CD8-positive, alpha-beta memory T cell (primary cell): ENCODE results near the gene MRS2. TPM values are rescaled to one million over a fixed set of nuclear protein-coding genes. Genes with fewer than 3 reads are reported as not detected.
A peak's percentile ranks its signal among the peaks of the same experiment; 100 is the strongest.

Experiments used
- CTCF ChIA-PET: fragments of 350-600 bp; sonication (Branson Sonifier 250); formaldehyde crosslinking; loops from one replicate; lab custom pipeline; 2021; ENCODE audit warnings: antibody characterized with exemption; lab: Charles Lee
- POLR2A ChIA-PET: fragments of 350-600 bp; sonication (Branson Sonifier 250); formaldehyde crosslinking; loops from one replicate; lab custom pipeline; 2021; ENCODE audit warnings: antibody characterized with exemption; lab: Charles Lee
- DNase-seq, 5 donors: peaks; one replicate each; pipeline versions ENCODE4 v3.0.0 to v3.0.0-alpha.2; 2020 to 2022; ENCODE audit warnings: mixed read lengths in 1 of 5
- H3K27ac ChIP-seq: one replicate; pipeline ENCODE4 v1.7.0; 2013; ENCODE audit warnings: low read depth, mild to moderate bottlenecking, low read length, moderate library complexity
- H3K27me3 ChIP-seq: 2 replicates; pipeline ENCODE4 v1.7.0; 2013; ENCODE audit warnings: low read length, mild to moderate bottlenecking; ENCODE audit not compliant: insufficient read depth, poor library complexity, severe bottlenecking
- H3K36me3 ChIP-seq: 2 replicates; pipeline ENCODE4 v1.7.0; 2013; ENCODE audit warnings: mild to moderate bottlenecking, low read length, moderate library complexity; ENCODE audit not compliant: insufficient read depth
- H3K4me1 ChIP-seq: 2 replicates; pipeline ENCODE4 v1.7.0; 2013; ENCODE audit warnings: mild to moderate bottlenecking, low read length, moderate library complexity; ENCODE audit not compliant: insufficient read depth
- H3K4me3 ChIP-seq: 2 replicates; pipeline ENCODE4 v1.7.0; 2013; ENCODE audit warnings: mild to moderate bottlenecking, low read length
- H3K9me3 ChIP-seq: 2 replicates; pipeline ENCODE4 v1.7.0; 2013; ENCODE audit warnings: mild to moderate bottlenecking, low read length
- H3K27ac Mint-ChIP-seq, 8 donors: one replicate each; pipeline ENCODE4 v1.8.0; 2020 to 2021; ENCODE audit warnings: mixed read lengths in 8 of 8, mild to moderate bottlenecking in 6 of 8, inconsistent platforms in 3 of 8, moderate library complexity in 3 of 8
- H3K27me3 Mint-ChIP-seq, 2 donors: one replicate each; pipeline ENCODE4 v1.8.0; 2020 to 2021; ENCODE audit warnings: mixed read lengths in 2 of 2, mild to moderate bottlenecking in 1 of 2, moderate library complexity in 1 of 2
- H3K36me3 Mint-ChIP-seq, 3 donors: one replicate each; pipeline ENCODE4 v1.8.0; 2020 to 2021; ENCODE audit warnings: mixed read lengths in 3 of 3, inconsistent platforms in 1 of 3, mild to moderate bottlenecking in 1 of 3
- H3K4me1 Mint-ChIP-seq, 3 donors: one replicate each; pipeline ENCODE4 v1.8.0; 2020 to 2021; ENCODE audit warnings: mixed read lengths in 3 of 3, inconsistent platforms in 1 of 3, mild to moderate bottlenecking in 1 of 3
- H3K4me3 Mint-ChIP-seq, 7 donors: one replicate each; pipeline ENCODE4 v1.8.0; 2020 to 2021; ENCODE audit warnings: mixed read lengths in 7 of 7, mild to moderate bottlenecking in 6 of 7, moderate library complexity in 4 of 7, inconsistent platforms in 2 of 7
- H3K9me3 Mint-ChIP-seq, 5 donors: one replicate each; pipeline ENCODE4 v1.8.0; 2020 to 2022; ENCODE audit warnings: mixed read lengths in 5 of 5, mild to moderate bottlenecking in 3 of 5, moderate library complexity in 2 of 5, inconsistent platforms in 1 of 5
- polyA plus RNA-seq: library from polyadenylated mRNA; unstranded; fragments of 300-500 nt; fragmentation: Illumina TruSeq; gene quantifications from one replicate; pipeline ENCODE4 v1.2.3, GENCODE V29; 2021
- total RNA-seq, 2 experiments: library from RNA; stranded (reverse); gene quantifications; one replicate each; pipeline ENCODE4 v1.2.3, GENCODE V29; 2021

Gene MRS2
- total RNA-seq (10 to 100 TPM; 30.1 to 31.5 TPM), polyA plus RNA-seq (17.4 TPM)

GRCh38 chr6:24402697-24403500, at the start of gene MRS2:
Gene MRS2, plus strand, starts transcription at chr6:24402936. Its CDS starts 111 bp downstream, at chr6:24403047.
- H3K27ac Mint-ChIP-seq = peak within 1 kb of the TSS; percentile 9 to 89 (median 84)
- peak within 1 kb of the TSS; percentile 73 for H3K4me3 ChIP-seq
- H3K9me3 Mint-ChIP-seq = no peaks in the 10 kb centered on the region
- no peaks in the 10 kb centered on the region for H3K27me3 ChIP-seq
- ChIA-PET CTCF (no interaction called here), POLR2A (no interaction called here)
- peaks cover 19% of the 10 kb centered on the region for H3K4me1 ChIP-seq
- no peaks in the 10 kb centered on the region for H3K9me3 ChIP-seq
- peak within 1 kb of the TSS; percentile 71 for H3K27ac ChIP-seq
- peaks cover 6% of the 10 kb centered on the region for H3K36me3 ChIP-seq
- H3K27me3 Mint-ChIP-seq = peaks cover 15 to 25% of the 10 kb centered on the region in 2 donors
- H3K4me3 Mint-ChIP-seq = peak within 1 kb of the TSS; percentile 87 to 97 (median 93)
- H3K36me3 Mint-ChIP-seq = peaks cover 1 to 26% (median 3%) of the 10 kb centered on the region in 3 donors
- DNase-seq = peak; percentile 59 to 84 (median 64)
- H3K4me1 Mint-ChIP-seq = peaks cover 22 to 42% (median 30%) of the 10 kb centered on the region in 3 donors

- Mint-ChIP-seq H3K27me3 (peaks cover 2 to 19% of the 10 kb centered on the region in 2 donors), H3K27ac (no peak overlapping the region)
These were observed 48.9 kb upstream of the MRS2 start for GRCh38 chr6:24353861-24354260.

GRCh38 chr6:24355393-24355792, 47.3 kb upstream of the MRS2 start:
- ChIA-PET CTCF (no interaction called here), POLR2A (no interaction called here)
- H3K9me3 Mint-ChIP-seq = no peaks in the 10 kb centered on the region
- peaks cover 9% of the 10 kb centered on the region for H3K4me1 ChIP-seq
- no peaks in the 10 kb centered on the region for H3K36me3 ChIP-seq
- no peak overlapping the region for H3K4me3 Mint-ChIP-seq
- DNase-seq = no peak
- H3K4me3 ChIP-seq = no peak overlapping the region
- peaks cover 19 to 33% (median 19%) of the 10 kb centered on the region in 3 donors for H3K4me1 Mint-ChIP-seq
- H3K27me3 Mint-ChIP-seq = peaks cover 2 to 15% of the 10 kb centered on the region in 2 donors
- H3K27ac ChIP-seq = no peak overlapping the region
- peak overlapping the region in 1 of 8 donors; percentile 64 for H3K27ac Mint-ChIP-seq
- no peaks in the 10 kb centered on the region for H3K36me3 Mint-ChIP-seq
- no peaks in the 10 kb centered on the region for H3K9me3 ChIP-seq
- no peaks in the 10 kb centered on the region for H3K27me3 ChIP-seq

More at GRCh38 chr6:24353861-24354260, 48.9 kb upstream of the MRS2 start:
- no peaks in the 10 kb centered on the region for H3K36me3 ChIP-seq
- ChIA-PET POLR2A (no interaction called here), CTCF (no interaction called here)
- no peaks in the 10 kb centered on the region for H3K9me3 Mint-ChIP-seq
- no peaks in the 10 kb centered on the region for H3K9me3 ChIP-seq
- DNase-seq = no peak
- H3K36me3 Mint-ChIP-seq = no peaks in the 10 kb centered on the region
- H3K4me1 ChIP-seq = peaks cover 5% of the 10 kb centered on the region
- peaks cover 9 to 22% (median 12%) of the 10 kb centered on the region in 3 donors for H3K4me1 Mint-ChIP-seq
- H3K27me3 ChIP-seq = no peaks in the 10 kb centered on the region
- H3K4me3 Mint-ChIP-seq = no peak overlapping the region
- H3K27ac ChIP-seq = no peak overlapping the region
- H3K4me3 ChIP-seq = no peak overlapping the region

GRCh38 chr6:24356310-24356973, 46.3 kb upstream of the MRS2 start:
- Histone ChIP-seq H3K27ac (no peak overlapping the region), H3K9me3 (no peaks in the 10 kb centered on the region), H3K36me3 (no peaks in the 10 kb centered on the region), H3K27me3 (no peaks in the 10 kb centered on the region), H3K4me3 (no peak overlapping the region), H3K4me1 (peaks cover 15% of the 10 kb centered on the region)
- H3K4me3 Mint-ChIP-seq = peak overlapping the region in 4 of 7 donors; percentile 1 to 49 (median 15)
- H3K27me3 Mint-ChIP-seq = peaks cover 2 to 8% of the 10 kb centered on the region in 2 donors
- CTCF ChIA-PET = interaction anchor here (1.0 kb wide), 1 partner anchor 73 kb away, joined by 3 read pairs; no protein-coding TSS in a partner anchor
- POLR2A ChIA-PET = no interaction called here
- H3K27ac Mint-ChIP-seq = no peak overlapping the region
- peaks cover 23 to 36% (median 23%) of the 10 kb centered on the region in 3 donors for H3K4me1 Mint-ChIP-seq
- H3K36me3 Mint-ChIP-seq = no peaks in the 10 kb centered on the region
- H3K9me3 Mint-ChIP-seq = no peaks in the 10 kb centered on the region
- no peak for DNase-seq

- CTCF ChIA-PET = interaction anchor here (1.0 kb wide), 1 partner anchor 74 kb away, joined by 3 read pairs; no protein-coding TSS in a partner anchor
These were observed 45.2 kb upstream of the MRS2 start, which contains the start of gene DCDC2 for GRCh38 chr6:24357336-24358218. Gene DCDC2, minus strand, starts transcription at chr6:24358059. Its CDS starts 309 bp downstream, at chr6:24357750.

GRCh38 chr6:24358219-24358821, 44.4 kb upstream of the MRS2 start:
- no peaks in the 10 kb centered on the region for H3K27me3 ChIP-seq
- Mint-ChIP-seq H3K36me3 (no peaks in the 10 kb centered on the region), H3K4me1 (peaks cover 23 to 36% (median 23%) of the 10 kb centered on the region in 3 donors), H3K27me3 (peaks cover 2 to 17% of the 10 kb centered on the region in 2 donors), H3K27ac (peak overlapping the region in 2 of 8 donors; percentile 37 to 68), H3K4me3 (peak overlapping the region; percentile 79 to 87 (median 83)), H3K9me3 (no peaks in the 10 kb centered on the region)
- CTCF ChIA-PET = no interaction called here
- no peaks in the 10 kb centered on the region for H3K9me3 ChIP-seq
- peak overlapping the region; percentile 34 for H3K4me3 ChIP-seq
- H3K4me1 ChIP-seq = peaks cover 15% of the 10 kb centered on the region
- H3K27ac ChIP-seq = no peak overlapping the region
- POLR2A ChIA-PET = no interaction called here
- H3K36me3 ChIP-seq = no peaks in the 10 kb centered on the region
- DNase-seq = no peak

More at GRCh38 chr6:24357336-24358218, 45.2 kb upstream of the MRS2 start, which contains the start of gene DCDC2:
- H3K4me3 Mint-ChIP-seq = peak within 1 kb of the TSS; percentile 79 to 87 (median 83)
- H3K27me3 ChIP-seq = no peaks in the 10 kb centered on the region
- H3K27me3 Mint-ChIP-seq = peaks cover 2 to 12% of the 10 kb centered on the region in 2 donors
- no peaks in the 10 kb centered on the region for H3K36me3 ChIP-seq
- peak within 1 kb of the TSS in 4 of 8 donors; percentile 37 to 69 (median 53) for H3K27ac Mint-ChIP-seq
- H3K4me3 ChIP-seq = peak within 1 kb of the TSS; percentile 34
- DNase-seq = peak; percentile 5 to 62 (median 24)
- no peaks in the 10 kb centered on the region for H3K36me3 Mint-ChIP-seq
- POLR2A ChIA-PET = no interaction called here
- peaks cover 15% of the 10 kb centered on the region for H3K4me1 ChIP-seq
- no peak within 1 kb of the TSS for H3K27ac ChIP-seq
- H3K9me3 ChIP-seq = no peaks in the 10 kb centered on the region
- no peaks in the 10 kb centered on the region for H3K9me3 Mint-ChIP-seq
- H3K4me1 Mint-ChIP-seq = peaks cover 23 to 36% (median 23%) of the 10 kb centered on the region in 3 donors
